T47D (cell line): Measurements from ENCODE around the gene RHAG.
"Not testable (repeated sequence)": the region's sequence is repeated elsewhere in the genome, so short reads cannot be mapped to it uniquely, and the experiment has no call there.

Source experiments
- DNase-seq, 2 experiments: peaks; one replicate each; pipeline versions ENCODE4 v3.0.0 to v3.0.0-alpha.2; 2011 to 2012; ENCODE audit warnings: low read depth in 1 of 2, low spot score in 1 of 2
- JUND ChIP-seq: IDR thresholded peaks from 2 replicates; pipeline ENCODE4 v1.6.1; 2012; ENCODE audit warnings: low read depth
- in situ Hi-C: cut with HindIII; loops from 2 replicates; pipeline ENCODE4 v1.10.0; 2016; ENCODE audit warnings: low sequenced_read_pairs, low pct_unique_long_range_greater_than_20kb

RHAG gene

GRCh38 chr6:49633541-49633940 is 3.1 kb downstream of the RHAG start:
- TF ChIP-seq JUND: no peak
- no peak for DNase-seq
- in situ Hi-C loops: no loop called here

GRCh38 chr6:49632727-49633126 is 3.9 kb downstream of the RHAG start:
- no peak for DNase-seq
- in situ Hi-C loops: no loop called here
- no peak for TF ChIP-seq JUND

- in situ Hi-C loops, DNase-seq: not testable (repeated sequence)
Measured at GRCh38 chr6:49629485-49630088, 7.1 kb downstream of the RHAG start.

GRCh38 chr6:49626811-49627210 is 9.8 kb downstream of the RHAG start:
- in situ Hi-C loops: no loop called here
- TF ChIP-seq JUND: no peak

GRCh38 chr6:49618257-49618656 is 18.4 kb downstream of the RHAG start:
- in situ Hi-C loops: no loop called here
- TF ChIP-seq JUND: no peak
- DNase-seq: no peak

More at GRCh38 chr6:49626811-49627210, 9.8 kb downstream of the RHAG start:
- DNase-seq: no peak

DNA sequence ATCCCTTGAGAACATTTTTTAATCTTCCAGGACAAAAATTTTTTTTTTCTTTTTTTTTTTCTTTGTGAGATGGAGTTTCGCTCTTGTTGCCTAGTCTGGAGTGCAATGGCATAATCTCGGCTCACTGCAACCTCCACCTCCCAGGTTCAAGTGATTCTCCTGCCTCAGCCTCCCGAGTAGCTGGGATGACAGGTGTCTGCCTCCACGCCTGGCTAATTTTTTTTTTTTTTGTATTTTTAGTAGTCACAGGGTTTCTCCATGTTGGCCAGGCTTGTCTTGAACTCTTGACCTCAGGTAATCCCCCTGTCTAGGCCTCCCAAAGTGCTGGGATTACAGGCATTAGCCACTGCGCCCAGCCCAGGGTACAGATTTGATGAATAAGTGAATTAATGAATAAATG is 22.5 kb downstream of the RHAG start:
- DNase-seq, in situ Hi-C loops: not testable (repeated sequence)

DNA sequence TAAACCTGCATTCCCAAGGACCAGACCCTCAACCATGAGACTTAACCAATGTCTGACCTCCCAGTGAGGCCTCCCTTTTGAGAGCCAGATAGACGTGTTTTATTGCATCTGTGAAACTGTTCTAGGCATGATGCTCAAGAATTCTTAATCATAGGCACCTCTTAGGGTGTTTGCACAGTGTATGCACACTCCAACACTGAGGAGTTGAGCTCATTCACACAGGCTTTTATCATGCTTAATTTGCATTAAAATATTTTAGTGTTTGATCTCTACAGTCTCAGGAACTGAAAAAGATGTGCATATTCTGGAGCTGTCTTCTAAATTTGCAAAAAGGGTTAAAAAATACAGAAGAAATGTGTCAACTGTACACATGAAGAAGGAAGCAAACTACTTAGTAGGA is 27.4 kb downstream of the RHAG start:
- TF ChIP-seq JUND: no peak
- no peak for DNase-seq
- in situ Hi-C loops: no loop called here

DNA sequence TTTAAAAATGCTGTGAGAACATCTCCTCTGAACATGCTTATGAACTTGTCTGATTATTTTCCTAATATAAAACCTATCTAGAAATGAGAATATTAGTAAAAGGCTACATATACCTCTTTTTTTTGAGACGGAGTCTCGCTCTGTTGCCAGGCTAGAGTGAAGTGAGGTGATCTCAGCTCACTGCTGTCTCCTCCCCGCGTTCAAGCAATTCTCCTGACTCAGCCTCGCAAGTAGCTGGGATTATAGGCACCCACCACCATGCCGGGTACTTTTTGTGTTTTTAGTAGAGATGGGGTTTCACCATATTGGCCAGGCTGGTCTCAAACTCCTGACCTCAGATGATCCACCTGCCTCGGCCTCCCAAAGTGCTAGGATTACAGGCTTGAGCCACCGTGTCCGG is 28.4 kb downstream of the RHAG start:
- DNase-seq, in situ Hi-C loops: not testable (repeated sequence)

- in situ Hi-C loops: no loop called here
- no peak for TF ChIP-seq JUND
- no peak for DNase-seq
Measured at GRCh38 chr6:49607391-49607982, 29.2 kb downstream of the RHAG start.

DNA sequence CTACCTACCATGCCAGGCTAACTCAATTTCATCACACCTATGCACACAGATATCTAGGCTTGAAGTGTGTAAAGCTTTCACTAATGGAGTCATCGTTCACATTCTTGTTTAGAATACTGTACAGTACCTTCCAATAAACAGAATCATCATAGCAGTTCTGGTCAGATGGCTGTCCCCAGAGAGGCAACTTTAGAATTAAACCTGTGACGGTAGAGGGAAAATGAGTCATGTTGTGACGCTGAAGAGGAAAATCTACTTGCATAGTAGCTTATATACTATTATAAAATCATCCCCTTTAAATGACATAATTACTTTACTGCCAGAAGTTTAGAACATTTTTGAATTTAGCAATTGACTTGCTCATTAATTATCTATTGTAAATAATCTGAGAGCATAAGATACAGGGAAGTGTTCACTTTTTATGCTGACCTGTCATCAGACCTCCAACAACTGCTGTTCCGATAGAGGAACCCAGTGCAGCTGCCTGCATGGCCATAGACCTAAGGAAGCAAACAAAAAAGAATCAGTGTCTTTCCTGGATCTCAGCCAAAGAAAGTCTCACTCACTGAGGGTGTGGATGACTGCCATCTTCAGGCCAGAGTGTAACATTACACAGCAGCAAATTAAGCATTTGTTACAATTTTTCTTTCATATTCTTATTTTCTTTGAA is 29.8 kb downstream of the RHAG start:
- no peak for TF ChIP-seq JUND
- in situ Hi-C loops: no loop called here
- DNase-seq: peak; percentile 26 to 91

GRCh38 chr6:49604080-49604479 is 32.6 kb downstream of the RHAG start:
- DNase-seq, in situ Hi-C loops: not testable (repeated sequence)

DNA sequence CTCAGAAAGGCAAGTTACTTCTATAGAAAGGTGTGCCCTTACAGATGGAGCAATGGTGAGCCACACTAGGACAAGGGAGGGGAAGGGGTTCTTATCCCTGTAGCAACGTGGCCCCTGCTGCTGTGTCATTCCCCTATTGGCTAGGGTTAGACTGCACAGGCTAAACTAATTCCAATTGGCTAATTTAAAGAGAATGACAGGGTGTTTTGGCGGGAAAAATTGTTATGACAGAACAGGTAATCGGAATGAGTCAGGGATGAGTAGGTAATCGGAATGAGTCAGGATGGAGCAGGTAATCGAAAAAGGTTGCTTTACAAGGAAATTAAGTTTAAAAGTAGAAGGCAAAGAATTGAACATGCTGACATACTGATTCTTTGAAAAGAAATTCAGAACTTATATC is 49.4 kb downstream of the RHAG start:
- in situ Hi-C loops, DNase-seq: not testable (repeated sequence)

- in situ Hi-C loops: no loop called here
- TF ChIP-seq JUND: no peak
- DNase-seq: no peak
Measured at GRCh38 chr6:49582529-49582928, 54.1 kb downstream of the RHAG start.

- DNase-seq: no peak
- in situ Hi-C loops: no loop called here
- TF ChIP-seq JUND: no peak
Measured at GRCh38 chr6:49579649-49580048, 57.0 kb downstream of the RHAG start.
